Stimulated activated CD4-positive, alpha-beta T cell treated with anti-CD3 and anti-CD28 coated beads, Interleukin-15, amount 100 ng/mL, for 1 hour (primary cell): ENCODE measurements around the gene BARX1.
"Not testable (repeated sequence)": the region's sequence is repeated elsewhere in the genome, so short reads cannot be mapped to it uniquely, and the experiment has no call there.

Source experiments
- DNase-seq, 2 donors: peaks; one replicate each; pipeline ENCODE4 v3.0.0-alpha.2; 2020; ENCODE audit warnings: low read depth in 1 of 2, low spot score in 1 of 2

Gene BARX1

DNA sequence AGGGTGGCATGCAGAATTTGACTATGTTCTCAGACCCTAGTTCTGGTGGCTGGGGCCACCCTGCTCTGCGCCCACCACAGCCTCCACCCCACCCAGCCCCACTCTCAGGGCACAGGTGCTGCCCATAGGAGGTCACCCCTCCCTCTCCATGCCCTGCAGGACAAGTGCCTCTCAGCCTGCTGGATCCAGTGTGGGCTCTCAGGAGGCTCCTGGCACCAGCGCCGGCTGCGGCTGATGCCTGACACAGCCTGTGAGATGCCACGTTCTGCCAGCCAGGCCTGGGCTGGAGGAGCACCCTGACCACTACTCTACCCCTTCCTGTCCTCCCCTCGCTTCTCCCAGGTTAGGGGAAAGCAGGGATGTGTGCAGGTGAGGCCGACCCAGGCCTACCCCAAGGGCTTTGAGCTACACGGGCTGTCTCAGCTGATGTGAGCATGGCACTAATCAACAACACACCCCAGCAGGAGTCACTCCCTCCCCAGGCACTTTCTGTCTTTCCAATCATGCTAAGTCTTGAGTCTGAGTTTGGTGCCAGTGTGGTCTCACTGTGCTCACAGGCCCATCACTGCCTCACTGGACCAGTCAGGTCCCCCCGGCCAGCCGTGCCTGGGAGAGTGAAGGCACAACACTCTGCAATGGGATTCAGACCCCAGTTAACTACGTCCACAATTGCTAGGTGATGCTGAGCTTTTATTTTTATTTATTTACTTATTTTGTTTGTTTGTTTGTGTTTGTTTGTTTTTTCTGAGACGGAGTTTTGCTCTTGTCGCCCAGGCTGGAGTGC, 12.1 kb upstream of the BARX1 start:
- DNase-seq, result no peak

DNA sequence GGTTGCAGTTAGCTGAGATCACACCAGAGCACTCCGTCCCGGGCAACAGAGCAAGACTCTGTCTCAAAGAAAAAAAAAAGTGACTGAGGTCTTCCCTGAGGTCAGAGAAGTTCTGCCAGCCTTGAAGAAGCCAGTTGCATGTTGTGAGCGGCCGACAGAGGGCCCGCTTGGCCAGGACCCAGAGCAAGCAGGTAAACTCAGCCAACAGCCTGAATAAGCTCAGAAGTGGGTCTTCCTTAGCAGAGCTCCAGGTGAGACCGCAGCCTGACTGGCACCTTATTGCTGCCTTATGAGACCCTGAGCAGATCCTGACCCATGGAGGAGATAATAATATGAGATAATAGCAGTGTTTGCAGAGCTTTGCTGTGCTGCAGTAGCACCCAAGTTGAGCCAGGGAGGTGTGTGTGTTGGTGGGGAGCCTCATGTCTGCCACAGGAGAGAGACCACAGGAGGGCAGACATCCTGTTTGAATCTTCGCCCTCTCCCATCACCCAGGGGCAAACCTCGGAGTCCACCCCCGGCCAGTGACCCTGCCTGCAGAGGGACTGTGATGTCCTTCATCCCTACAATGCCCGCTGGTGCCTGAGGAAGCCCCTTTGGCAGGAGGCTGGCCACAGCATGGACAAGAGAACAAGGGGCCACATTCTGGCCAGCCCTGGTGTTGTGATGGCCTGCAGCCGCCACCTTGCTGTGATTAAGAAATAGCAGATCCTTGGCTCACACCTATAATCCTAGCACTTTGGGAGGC, 10.8 kb upstream of the BARX1 start:
- no peak for DNase-seq

GRCh38 chr9:93964685-93965084, 9.5 kb upstream of the BARX1 start:
- DNase-seq, result no peak

GRCh38 chr9:93963969-93964368, 8.8 kb upstream of the BARX1 start:
- DNase-seq, result no peak

GRCh38 chr9:93963489-93963888, 8.3 kb upstream of the BARX1 start:
- DNase-seq, result not testable (repeated sequence)

DNA sequence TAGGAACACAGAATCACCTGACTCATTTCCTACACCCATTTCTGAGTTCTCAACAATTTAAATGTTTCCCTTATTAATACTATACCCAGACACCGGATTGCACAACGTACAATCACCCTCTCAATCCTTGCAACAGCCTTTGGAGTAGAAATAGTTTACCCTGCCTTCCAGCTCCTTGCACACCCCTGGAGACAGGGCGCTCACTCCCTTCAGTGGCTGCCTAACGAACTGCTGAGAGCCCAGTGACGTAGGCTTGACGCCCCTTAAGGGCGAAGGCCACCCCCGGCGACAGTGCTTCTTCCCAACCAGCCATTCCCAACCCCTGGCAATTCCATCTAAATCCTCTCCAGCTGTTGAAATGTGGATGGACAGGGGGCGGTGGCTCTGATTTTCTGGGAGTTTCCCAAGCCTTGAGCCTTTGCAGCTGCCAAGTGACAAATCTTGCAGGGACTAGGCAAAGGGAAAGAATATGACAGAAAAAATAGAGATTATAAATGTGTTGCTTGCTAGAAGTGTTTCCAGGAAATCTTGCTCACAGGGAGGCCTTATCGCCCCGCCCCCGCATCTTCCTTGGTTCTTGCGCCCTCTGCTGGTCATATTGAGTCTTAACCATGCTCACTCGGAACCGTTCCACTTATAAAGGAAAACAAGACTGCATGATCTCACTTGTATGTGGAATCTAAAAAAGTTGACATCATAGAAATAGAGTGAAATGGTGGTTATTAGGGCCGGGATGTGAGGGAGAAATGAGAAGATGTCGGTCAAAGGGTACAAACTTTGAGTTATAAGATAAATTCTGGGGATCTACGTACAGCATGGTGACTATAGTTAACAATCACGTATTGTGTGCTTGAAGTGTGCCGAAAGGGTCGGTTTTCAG, 7.6 kb upstream of the BARX1 start:
- DNase-seq, result peak; percentile 56 to 59

DNA sequence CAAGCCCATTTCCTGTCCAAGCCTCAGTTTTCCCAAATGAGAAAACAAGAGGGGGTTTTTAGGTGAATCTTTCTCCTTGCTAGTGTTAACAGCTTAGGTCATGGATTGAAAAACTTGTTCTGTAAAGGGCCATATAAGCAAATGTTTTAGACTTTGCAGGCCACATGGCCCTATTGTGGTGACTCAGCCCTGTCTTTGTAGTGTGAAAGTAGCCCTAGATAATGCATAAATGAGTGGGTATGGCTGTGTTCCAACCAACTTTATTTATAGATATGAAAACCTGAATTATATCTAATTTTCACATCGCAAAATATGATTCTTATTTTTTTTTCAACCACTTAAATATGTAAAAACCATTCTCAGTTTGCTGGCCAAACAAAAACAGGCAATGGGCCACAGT, 6.9 kb upstream of the BARX1 start:
- no peak for DNase-seq

DNA sequence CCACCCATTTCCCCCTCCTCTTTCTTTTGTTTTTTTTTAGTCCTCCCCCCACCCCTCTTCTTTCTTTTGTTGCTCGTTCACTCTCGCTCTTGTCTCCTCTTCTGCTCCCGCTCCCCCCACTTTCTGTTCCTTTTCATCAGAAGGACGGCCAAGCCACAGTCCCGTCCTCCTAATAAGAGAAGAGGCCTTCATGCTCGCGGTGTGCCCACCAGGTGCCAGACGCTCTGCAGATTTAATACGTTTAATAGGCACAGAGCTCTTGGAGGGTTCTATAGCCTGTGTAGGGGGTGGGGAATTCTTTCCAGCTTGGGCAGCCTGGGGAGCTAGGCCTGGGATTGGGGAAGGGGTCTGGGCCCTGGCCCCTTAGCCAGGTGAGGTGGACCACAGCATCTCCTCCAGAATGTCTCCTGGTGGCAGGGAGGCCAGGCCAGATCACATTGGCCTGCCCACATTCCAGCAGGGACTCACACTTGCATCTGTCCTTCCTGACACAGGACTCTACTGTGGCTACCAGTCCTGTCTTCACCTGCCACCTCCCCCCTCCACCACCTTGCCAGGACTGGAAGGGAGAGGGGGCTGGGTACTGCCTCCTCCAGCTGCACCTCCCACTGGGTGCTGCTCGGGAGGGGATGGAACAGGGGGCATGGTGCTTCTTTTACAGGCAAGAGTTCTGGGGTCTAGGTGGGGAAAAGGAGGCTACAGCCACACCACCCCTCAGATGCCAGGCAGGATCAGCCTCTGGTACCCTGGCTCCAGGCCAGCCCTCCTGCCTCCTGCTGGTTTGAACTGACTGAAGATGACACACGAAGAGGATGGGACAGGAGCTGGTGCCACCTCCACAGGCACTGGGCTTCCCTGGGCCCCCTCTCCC, 6.1 kb upstream of the BARX1 start:
- DNase-seq, result no peak

DNA sequence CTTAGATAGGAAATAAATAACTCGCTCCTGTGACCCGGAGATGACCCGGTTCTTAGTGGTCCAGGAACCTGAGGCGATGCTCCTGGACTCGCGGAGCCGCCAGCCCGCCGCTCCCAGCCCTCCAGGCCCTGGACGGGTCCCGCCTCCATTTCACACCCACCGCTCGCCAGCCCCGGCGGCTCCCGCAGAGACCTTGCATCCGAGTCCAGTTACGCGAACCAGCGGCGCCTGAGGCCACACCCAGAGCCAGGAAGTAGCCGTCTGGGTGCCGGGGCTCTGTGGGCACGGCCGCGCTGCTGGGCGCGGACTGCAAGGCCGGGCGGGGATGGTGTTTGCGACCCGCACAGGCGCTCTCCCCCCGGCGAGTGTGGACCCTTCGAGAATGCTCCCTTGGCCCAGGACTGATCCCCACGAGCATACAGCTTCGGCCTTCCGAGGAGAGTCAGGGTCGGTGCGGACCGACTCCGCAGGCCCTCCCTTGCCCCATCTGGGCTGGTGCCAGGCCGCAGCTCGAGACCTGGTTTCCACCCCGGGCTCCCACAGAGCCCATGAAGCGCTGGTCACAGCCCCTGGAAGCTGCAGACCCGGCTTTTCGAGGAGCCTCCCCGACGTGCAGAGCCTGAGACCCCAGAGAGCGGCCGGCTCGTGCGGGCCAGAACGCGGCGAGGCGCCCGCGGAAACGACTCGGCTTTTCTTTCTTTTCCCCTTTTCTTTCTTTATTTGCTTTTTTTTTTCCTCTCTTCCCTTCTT, 5.2 kb upstream of the BARX1 start:
- no peak for DNase-seq

GRCh38 chr9:93959739-93960154, 4.6 kb upstream of the BARX1 start:
- DNase-seq, result no peak

DNA sequence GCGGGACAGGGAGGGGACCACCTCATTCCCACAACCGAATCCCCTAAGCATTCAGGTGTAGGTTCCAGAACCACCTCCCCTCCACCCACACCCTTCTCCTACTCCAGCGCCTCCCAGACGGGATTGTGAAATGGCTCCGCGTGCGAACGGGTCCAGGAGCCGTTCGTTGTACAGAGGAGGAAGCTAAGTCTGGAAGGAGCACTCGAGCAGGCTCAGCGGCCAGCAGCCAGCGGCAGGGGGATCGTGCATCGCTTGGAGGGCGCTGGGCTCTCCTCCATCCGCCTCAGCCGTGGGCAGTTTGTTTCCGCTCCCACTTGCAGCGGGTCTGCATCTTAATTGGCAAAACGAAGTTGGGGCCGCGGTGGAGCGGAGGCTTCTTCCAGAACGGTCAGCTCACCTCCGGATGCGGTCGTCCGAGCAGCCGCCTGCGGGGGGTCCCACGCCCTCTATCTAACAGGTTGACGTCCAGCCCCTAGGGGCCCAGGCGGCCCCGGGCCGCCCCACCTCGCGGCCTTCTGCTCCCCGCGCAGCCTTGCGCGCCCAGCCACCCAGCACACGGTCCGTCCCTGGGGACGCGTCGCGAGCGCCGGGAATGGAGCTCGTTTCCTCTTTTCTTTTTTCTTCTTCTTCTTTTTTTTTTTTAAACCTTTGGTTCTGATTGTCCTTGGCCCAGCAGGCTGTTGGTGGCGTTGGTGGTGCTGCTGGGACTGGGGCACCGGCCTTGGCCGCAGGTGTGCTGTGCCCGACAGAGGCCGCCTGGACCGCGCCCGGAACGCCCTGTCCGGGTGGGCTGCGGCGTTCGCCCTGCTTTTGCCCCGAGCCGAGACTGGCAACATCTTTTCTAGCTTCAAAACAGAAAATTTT, 3.9 kb upstream of the BARX1 start:
- DNase-seq, result no peak

GRCh38 chr9:93958121-93958818, 3.1 kb upstream of the BARX1 start:
- DNase-seq, result no peak

GRCh38 chr9:93955981-93956784, 1.0 kb upstream of the BARX1 start:
- no peak for DNase-seq

- no peak for DNase-seq
These were observed 607 bp downstream of the BARX1 start for GRCh38 chr9:93954434-93955061.

GRCh38 chr9:93953496-93954433, 1.4 kb downstream of the BARX1 start:
- no peak for DNase-seq
